AG09319 (cell line): Measurements from ENCODE around the gene CCDC184.

Experiments used
- DNase-seq: peaks from one replicate; pipeline ENCODE4 v3.0.0-alpha.2; 2010; ENCODE audit warnings: low read depth; ENCODE audit errors: extremely low read depth
- CTCF ChIP-seq: IDR thresholded peaks from 2 replicates; pipeline ENCODE4 v1.5.1; 2011; ENCODE audit warnings: low read depth, mild to moderate bottlenecking, inconsistent platforms, low read length, moderate library complexity

CCDC184 gene

DNA sequence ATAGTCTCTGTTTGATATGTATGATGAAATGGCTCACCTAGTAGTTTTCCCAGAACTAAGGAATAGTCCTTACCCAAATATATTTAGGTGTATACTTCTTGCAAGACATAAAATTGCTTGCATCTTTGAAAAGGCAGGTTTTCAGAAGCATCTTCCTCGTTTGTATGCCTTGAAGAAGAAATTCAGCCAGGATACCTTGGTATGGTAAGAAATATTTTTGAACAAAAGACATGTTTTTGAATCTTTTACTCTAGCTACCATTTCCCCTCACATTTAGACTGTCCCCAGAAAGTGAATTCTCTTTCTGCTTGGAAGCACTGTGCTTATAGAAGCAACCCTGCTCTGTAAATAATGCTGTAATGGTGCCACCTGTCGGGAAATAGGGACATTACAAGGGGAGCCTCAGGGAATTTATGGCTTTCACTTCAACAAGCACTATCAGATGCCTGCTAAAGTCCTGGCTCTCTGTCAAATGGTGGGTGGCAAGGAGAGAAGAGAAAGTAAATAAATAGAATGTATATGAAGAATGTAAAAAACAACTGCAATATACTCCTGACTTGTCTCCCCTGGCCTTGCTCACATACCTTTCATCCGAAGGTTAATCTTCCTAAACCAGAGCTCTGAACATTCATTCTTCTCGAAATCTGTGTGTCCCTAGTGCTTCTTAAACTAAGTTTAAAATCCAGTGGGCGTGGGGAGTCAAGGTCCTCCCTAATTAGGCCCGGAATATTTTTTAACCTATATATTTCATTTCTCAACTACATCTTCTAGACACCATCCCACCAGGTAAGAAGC is 6.1 kb downstream of the CCDC184 start:
- no peak for DNase-seq
- peak; percentile 86 for TF ChIP-seq CTCF

GRCh38 chr12:48191096-48191495 is 7.7 kb downstream of the CCDC184 start:
- DNase-seq: no peak

GRCh38 chr12:48192861-48193260 is 9.4 kb downstream of the CCDC184 start:
- DNase-seq: no peak
- no peak for TF ChIP-seq CTCF

More at GRCh38 chr12:48191096-48191495, 7.7 kb downstream of the CCDC184 start:
- no peak for TF ChIP-seq CTCF

DNA sequence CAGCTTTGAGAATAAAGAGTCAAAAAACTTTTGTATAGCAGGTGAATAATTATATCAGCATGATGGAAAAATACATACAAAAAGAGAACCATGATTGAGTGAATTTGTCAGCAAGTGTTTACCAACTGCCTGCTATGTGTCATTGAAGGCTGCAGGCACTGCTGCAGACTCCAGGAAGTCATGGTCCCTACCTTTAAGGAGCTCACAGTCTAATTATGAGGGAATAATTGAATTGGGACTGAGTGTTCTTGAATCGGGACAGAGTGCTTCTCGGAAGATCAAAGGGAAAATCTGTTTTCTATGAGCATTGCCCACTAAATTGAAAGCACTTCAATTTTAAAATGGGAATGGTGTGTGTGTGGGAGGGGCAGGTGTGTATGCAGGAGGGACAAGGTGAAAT is 10.2 kb downstream of the CCDC184 start:
- no peak for TF ChIP-seq CTCF
- DNase-seq: no peak

GRCh38 chr12:48194799-48195201 is 11.4 kb downstream of the CCDC184 start:
- TF ChIP-seq CTCF: no peak
- DNase-seq: no peak

- DNase-seq: no peak
Measured at GRCh38 chr12:48197549-48197970, 14.1 kb downstream of the CCDC184 start.

More at GRCh38 chr12:48197549-48197970, 14.1 kb downstream of the CCDC184 start:
- peak; percentile 51 for TF ChIP-seq CTCF
